CD4-positive, alpha-beta T cell (primary cell): Measurements from ENCODE around the gene DIPK1B. TPM values are rescaled to one million over a fixed set of nuclear protein-coding genes. Genes with fewer than 3 reads are reported as not detected.

Source experiments
- ATAC-seq: fragments of 200-7000 bp; cut with Tn5 transposase; one replicate; pipeline ENCODE4 v1.10.0; 2022; ENCODE audit warnings: mild to moderate bottlenecking; ENCODE audit not compliant: poor library complexity
- CTCF ChIA-PET: fragments of 350-600 bp; sonication (Branson Sonifier 250); formaldehyde crosslinking; loops from one replicate; lab custom pipeline; 2021; ENCODE audit warnings: antibody characterized with exemption, inconsistent platforms; lab: Charles Lee
- POLR2A ChIA-PET: fragments of 350-600 bp; sonication (Branson Sonifier 250); formaldehyde crosslinking; loops from one replicate; lab custom pipeline; 2021; ENCODE audit warnings: antibody characterized with exemption, inconsistent platforms; lab: Charles Lee
- DNase-seq, 14 experiments: peaks; one replicate each; pipeline ENCODE4 v3.0.0-alpha.2; 2013 to 2020; ENCODE audit warnings: mixed read lengths in 2 of 14
- H3K27ac ChIP-seq, 2 donors: one replicate each; pipeline versions ENCODE4 v1.5.1 to v1.7.0; 2013; ENCODE audit warnings: low read length in 2 of 2, low read depth in 1 of 2, mild to moderate bottlenecking in 1 of 2
- H3K27me3 ChIP-seq, 2 experiments: 1 replicate in 1 of 2; 2 replicates in 1 of 2; pipeline versions ENCODE4 v1.6.1 to v1.7.0; 2013; ENCODE audit warnings: low read length in 2 of 2, control low read depth in 1 of 2, mild to moderate bottlenecking in 1 of 2, moderate library complexity in 1 of 2; ENCODE audit not compliant: insufficient read depth in 2 of 2, control insufficient read depth in 1 of 2
- H3K36me3 ChIP-seq: one replicate; pipeline ENCODE4 v1.6.1; 2013; ENCODE audit warnings: low read length, control low read depth; ENCODE audit not compliant: insufficient read depth
- H3K4me1 ChIP-seq: one replicate; pipeline ENCODE4 v1.6.1; 2013; ENCODE audit warnings: low read length, control low read depth; ENCODE audit not compliant: insufficient read depth
- H3K4me3 ChIP-seq: one replicate; pipeline ENCODE4 v1.5.1; 2013; ENCODE audit warnings: mild to moderate bottlenecking, low read length, moderate library complexity
- H3K9me3 ChIP-seq, 2 experiments: 1 replicate in 1 of 2; 2 replicates in 1 of 2; pipeline versions ENCODE4 v1.6.1 to v1.7.0; 2013; ENCODE audit warnings: low read length in 2 of 2, mild to moderate bottlenecking in 2 of 2, control low read depth in 1 of 2, moderate library complexity in 1 of 2; ENCODE audit not compliant: control insufficient read depth in 1 of 2, insufficient read depth in 1 of 2
- H3K27ac Mint-ChIP-seq: one replicate; pipeline ENCODE4 v1.8.0; 2020; ENCODE audit warnings: mixed read lengths
- H3K27me3 Mint-ChIP-seq: one replicate; pipeline ENCODE4 v1.8.0; 2021; ENCODE audit warnings: mixed read lengths
- H3K36me3 Mint-ChIP-seq: one replicate; pipeline ENCODE4 v1.8.0; 2021; ENCODE audit warnings: low read depth, mixed read lengths
- H3K4me1 Mint-ChIP-seq: one replicate; pipeline ENCODE4 v1.8.0; 2021; ENCODE audit warnings: low read depth, mixed read lengths
- H3K4me3 Mint-ChIP-seq: one replicate; pipeline ENCODE4 v1.8.0; 2020; ENCODE audit warnings: mild to moderate bottlenecking, mixed read lengths
- H3K9me3 Mint-ChIP-seq: one replicate; pipeline ENCODE4 v1.8.0; 2020; ENCODE audit warnings: mixed read lengths
- intact Hi-C, 2 experiments: fragments of 100-400 bp; cut with DNase I in 1 of 2; cut with micrococcal nuclease in 1 of 2; formaldehyde crosslinking; loops; one replicate each; pipeline versions ENCODE4 v1.15.1 to v1.9.0; 2023 to 2025; cut with DNase I, micrococcal nuclease
- total RNA-seq, 174 experiments: library from RNA in 2 of 174; stranded (reverse) in 2 of 174; gene quantifications; one replicate each; pipeline ENCODE4 v1.2.3 and lab custom pipeline; 2021 to 2026
- TF ChIP-seq, protein P1 (sequence below): fragments of 200-600 bp; IDR thresholded peaks from one replicate; pipeline ENCODE4 v1.8.0; 2022; ENCODE audit warnings: antibody characterized with exemption, mild to moderate bottlenecking

Gene DIPK1B
- total RNA-seq, 2 experiments from 2014 or later, result 0.11 TPM; not detected in 1

DNA sequence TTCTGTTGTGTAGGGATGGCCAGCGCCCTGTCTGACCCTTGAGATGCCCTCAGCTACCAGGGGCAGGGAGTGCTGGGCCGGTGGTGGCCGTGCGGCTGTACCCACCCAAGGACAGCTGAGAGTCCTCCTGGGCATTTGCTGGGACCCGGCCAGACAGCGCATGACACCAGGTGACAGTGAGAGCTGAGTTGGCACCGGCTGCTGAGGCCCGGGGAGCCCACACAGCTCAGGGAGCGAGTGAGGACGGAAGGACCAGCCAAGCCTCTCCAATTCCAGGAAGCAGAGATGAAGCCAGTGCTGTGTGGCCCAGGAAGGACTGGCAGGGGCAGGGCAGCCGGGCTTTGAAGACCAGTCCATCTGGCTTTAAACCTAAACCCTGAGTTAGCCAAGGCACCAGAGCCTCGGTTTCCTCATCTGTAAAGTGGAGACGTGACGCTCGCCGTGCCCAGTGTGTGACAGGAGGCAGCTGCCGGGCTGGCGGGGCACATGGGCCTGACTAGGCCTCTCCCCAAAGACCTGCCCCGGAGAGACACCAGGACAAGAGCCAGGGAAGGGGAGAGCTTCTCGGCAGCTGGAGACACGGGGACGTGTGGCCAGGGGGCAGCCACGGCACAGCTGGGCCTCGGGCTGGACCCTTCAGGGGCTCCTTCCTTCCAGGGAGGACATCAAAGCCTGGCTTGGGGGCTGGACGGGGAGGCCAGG, 22.1 kb upstream of the DIPK1B start:
- TF ChIP-seq, protein P1, sequence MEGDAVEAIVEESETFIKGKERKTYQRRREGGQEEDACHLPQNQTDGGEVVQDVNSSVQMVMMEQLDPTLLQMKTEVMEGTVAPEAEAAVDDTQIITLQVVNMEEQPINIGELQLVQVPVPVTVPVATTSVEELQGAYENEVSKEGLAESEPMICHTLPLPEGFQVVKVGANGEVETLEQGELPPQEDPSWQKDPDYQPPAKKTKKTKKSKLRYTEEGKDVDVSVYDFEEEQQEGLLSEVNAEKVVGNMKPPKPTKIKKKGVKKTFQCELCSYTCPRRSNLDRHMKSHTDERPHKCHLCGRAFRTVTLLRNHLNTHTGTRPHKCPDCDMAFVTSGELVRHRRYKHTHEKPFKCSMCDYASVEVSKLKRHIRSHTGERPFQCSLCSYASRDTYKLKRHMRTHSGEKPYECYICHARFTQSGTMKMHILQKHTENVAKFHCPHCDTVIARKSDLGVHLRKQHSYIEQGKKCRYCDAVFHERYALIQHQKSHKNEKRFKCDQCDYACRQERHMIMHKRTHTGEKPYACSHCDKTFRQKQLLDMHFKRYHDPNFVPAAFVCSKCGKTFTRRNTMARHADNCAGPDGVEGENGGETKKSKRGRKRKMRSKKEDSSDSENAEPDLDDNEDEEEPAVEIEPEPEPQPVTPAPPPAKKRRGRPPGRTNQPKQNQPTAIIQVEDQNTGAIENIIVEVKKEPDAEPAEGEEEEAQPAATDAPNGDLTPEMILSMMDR, result no peak
- peaks cover 6% of the 10 kb centered on the region for H3K27me3 Mint-ChIP-seq
- CTCF ChIA-PET, result no interaction called here
- no peaks in the 10 kb centered on the region for H3K9me3 Mint-ChIP-seq
- H3K9me3 ChIP-seq, result peaks cover 0 to 8% of the 10 kb centered on the region in 2 experiments
- no peak overlapping the region for H3K4me3 ChIP-seq
- peaks cover 21% of the 10 kb centered on the region for H3K4me1 ChIP-seq
- no peak overlapping the region for H3K27ac ChIP-seq
- no peak overlapping the region for H3K4me3 Mint-ChIP-seq
- no peak for DNase-seq
- no peak overlapping the region for H3K27ac Mint-ChIP-seq
- POLR2A ChIA-PET, result interaction anchor here (0.9 kb wide), 1 partner anchor 38 kb away, joined by 3 read pairs; no protein-coding TSS in a partner anchor
- H3K36me3 ChIP-seq, result no peaks in the 10 kb centered on the region
- ATAC-seq, result no peak
- intact Hi-C loops, result no loop called here
- no peaks in the 10 kb centered on the region for H3K4me1 Mint-ChIP-seq
- H3K36me3 Mint-ChIP-seq, result no peaks in the 10 kb centered on the region
- H3K27me3 ChIP-seq, result peaks cover 2 to 3% of the 10 kb centered on the region in 2 experiments

DNA sequence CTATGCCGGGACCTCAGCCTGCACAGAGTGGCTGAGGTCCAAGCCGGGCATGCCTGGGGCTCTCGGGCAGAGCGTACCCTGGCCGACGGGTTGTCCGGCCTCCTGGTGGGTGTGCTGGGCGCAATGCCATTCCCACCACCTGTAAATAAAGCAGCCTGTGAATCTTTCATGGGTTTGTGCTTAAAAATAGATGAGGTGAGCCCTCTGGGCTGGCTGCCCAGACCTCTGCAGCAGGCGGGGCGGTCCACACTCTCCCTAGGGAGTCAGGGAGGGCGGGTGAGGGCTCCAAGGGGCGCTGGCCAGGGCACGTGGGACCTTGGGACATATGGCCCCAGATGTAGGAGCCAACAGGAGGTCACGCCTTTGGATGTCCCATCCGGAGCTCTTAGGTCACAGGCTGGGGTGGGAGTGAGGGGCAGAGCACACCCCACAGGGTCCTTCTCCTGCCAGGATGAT, 21.5 kb upstream of the DIPK1B start:
- no peak overlapping the region for H3K27ac ChIP-seq
- Mint-ChIP-seq H3K27me3 (peaks cover 6% of the 10 kb centered on the region), H3K9me3 (no peaks in the 10 kb centered on the region), H3K36me3 (no peaks in the 10 kb centered on the region), H3K27ac (no peak overlapping the region), H3K4me1 (no peaks in the 10 kb centered on the region), H3K4me3 (no peak overlapping the region)
- no peak for ATAC-seq
- intact Hi-C loops, result no loop called here
- peaks cover 16% of the 10 kb centered on the region for H3K4me1 ChIP-seq
- TF ChIP-seq, protein P1, result no peak
- peaks cover 0 to 12% of the 10 kb centered on the region in 2 experiments for H3K9me3 ChIP-seq
- no peaks in the 10 kb centered on the region for H3K36me3 ChIP-seq
- H3K27me3 ChIP-seq, result peaks cover 4 to 6% of the 10 kb centered on the region in 2 experiments
- POLR2A ChIA-PET, result interaction anchor here (0.9 kb wide), 1 partner anchor 37 kb away, joined by 3 read pairs; no protein-coding TSS in a partner anchor
- CTCF ChIA-PET, result no interaction called here
- no peak overlapping the region for H3K4me3 ChIP-seq
- DNase-seq, result no peak

DNA sequence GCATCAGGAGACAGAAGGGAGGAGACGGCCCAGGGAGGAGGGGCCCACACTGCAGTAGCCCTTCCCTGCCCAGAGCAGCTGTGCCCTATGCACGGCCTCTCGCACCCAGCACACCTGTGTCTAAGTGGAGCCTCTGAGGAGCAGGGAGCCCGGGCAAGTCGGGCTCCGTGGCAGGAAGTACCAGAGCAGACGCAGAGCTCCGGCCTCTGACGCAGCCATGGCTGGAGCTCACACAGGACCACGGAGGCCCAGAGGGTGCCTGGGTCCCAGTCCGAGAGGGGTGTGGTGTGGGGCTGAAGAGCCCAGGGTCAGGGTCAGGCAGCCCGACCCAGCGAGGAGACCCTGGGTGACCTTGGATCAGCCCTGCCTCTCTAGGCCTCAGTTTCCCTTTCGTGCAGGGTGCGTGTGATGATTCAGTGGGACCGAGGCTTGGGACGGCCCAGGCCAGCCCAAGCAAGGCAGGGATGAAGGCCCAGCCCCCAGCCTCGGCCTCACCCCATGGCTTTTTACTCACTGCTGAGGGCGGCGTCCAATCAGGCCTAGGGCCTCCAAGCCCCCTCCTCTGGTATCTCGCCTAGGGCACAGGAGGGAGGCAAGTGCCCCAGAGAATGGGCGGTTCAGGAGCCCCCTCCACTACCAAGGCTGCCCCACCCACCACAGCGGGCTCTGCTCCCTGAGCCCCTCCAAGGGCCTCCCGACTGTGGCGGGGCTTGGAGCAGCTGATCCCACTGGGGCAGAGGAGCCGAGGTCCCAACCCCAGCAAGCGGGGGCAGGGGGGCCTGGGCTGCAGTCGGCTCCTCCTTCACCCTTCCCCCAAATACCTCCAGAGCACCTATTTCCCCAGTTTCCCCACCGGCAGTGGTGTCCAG, 20.8 kb upstream of the DIPK1B start:
- DNase-seq, result no peak
- Mint-ChIP-seq H3K4me1 (no peaks in the 10 kb centered on the region), H3K27me3 (peaks cover 6% of the 10 kb centered on the region), H3K36me3 (no peaks in the 10 kb centered on the region), H3K9me3 (no peaks in the 10 kb centered on the region), H3K4me3 (no peak overlapping the region), H3K27ac (no peak overlapping the region)
- Histone ChIP-seq H3K4me3 (no peak overlapping the region), H3K27me3 (peaks cover 6 to 11% of the 10 kb centered on the region in 2 experiments), H3K4me1 (peaks cover 12% of the 10 kb centered on the region), H3K9me3 (peaks cover 0 to 19% of the 10 kb centered on the region in 2 experiments), H3K36me3 (no peaks in the 10 kb centered on the region), H3K27ac (no peak overlapping the region)
- ATAC-seq, result no peak
- CTCF ChIA-PET, result no interaction called here
- POLR2A ChIA-PET, result no interaction called here
- intact Hi-C loops, result no loop called here
- TF ChIP-seq, protein P1, result no peak
